ENCODE data around the gene CHKA.

Gene CHKA

DNA sequence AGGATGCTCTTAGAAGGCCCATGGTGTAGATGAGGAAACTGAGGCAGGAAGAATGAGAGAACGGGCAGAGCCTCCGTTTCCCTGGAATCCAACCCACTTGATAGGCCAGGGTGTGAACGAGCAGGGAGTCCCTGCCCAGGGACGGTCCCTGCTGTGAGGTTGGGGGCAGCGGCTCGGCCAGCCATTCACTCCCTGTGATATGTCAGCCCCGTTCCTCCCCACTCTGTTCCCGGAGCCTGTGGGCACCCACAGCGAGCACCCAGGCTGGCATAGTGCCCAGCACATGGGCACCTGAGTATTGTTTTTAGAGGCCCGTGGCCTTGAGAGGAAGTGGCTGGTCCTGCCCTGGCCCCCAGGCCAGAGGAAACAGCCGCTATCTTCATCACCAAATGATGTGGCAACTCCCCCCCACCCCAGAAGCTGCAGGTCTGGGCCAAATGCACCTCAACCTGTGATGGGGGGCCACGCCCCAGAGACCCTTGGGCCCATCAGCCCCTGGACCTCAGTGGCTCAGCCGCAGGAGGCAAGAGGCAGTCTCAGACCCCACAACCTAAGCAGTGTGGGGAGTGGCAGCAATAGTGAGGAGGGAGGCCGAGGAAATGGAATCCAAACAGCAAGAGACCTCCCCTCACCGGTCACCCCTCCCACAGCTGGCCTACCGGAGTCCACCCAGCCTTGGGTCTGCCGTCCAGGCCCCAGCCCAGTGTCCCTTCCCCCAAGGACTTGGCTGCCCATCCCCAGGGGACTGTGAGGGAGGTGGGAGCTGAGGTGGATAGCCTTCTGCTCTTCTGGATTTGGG is 108.9 kb downstream of the CHKA start:
- no peak for DNase-seq

- DNase-seq = no peak
Observed at GRCh38 chr11:68011051-68011943, 109.9 kb downstream of the CHKA start.

GRCh38 chr11:68010090-68011041 is 110.8 kb downstream of the CHKA start, which contains the start of gene ALDH3B1:
ALDH3B1 (plus strand) TSS chr11:68010327; CDS start chr11:68015298, 4,971 bp downstream.
- DNase-seq = no peak

GRCh38 chr11:68009391-68010089 is 111.6 kb downstream of the CHKA start:
- no peak for DNase-seq

- DNase-seq = no peak
Observed at GRCh38 chr11:68008381-68009337, 112.5 kb downstream of the CHKA start.

GRCh38 chr11:68007498-68008380 is 113.4 kb downstream of the CHKA start:
- DNase-seq = no peak

DNA sequence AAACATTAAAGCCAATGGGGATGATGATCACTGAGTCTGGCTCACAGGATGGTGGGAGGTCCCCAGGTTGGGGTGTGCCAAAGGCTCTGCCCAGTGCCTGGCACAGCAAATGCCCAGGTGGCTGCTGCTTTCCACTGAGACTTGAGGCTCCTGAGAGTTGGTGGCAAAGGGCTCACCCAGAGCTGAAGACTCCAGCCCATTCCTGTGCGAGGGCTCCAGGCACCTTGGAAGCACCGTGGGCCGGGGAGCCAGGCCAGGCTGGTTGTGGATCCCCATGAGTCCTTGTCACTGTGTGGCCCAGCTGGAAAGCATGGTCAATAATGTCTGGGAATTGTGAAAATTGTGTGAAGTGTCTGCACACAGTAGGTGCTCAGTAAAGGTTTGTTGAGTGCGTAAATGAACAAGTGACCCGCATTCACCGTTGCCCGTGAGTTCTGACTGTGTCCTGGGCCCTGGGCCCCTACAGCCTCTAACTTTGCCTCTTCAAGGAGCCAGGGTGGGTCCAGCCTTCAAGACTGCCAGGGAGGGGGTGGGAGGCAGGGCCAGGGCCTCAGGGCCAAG is 114.5 kb downstream of the CHKA start:
- DNase-seq = no peak

- no peak for DNase-seq
Observed at GRCh38 chr11:68004551-68005335, 116.4 kb downstream of the CHKA start.

DNA sequence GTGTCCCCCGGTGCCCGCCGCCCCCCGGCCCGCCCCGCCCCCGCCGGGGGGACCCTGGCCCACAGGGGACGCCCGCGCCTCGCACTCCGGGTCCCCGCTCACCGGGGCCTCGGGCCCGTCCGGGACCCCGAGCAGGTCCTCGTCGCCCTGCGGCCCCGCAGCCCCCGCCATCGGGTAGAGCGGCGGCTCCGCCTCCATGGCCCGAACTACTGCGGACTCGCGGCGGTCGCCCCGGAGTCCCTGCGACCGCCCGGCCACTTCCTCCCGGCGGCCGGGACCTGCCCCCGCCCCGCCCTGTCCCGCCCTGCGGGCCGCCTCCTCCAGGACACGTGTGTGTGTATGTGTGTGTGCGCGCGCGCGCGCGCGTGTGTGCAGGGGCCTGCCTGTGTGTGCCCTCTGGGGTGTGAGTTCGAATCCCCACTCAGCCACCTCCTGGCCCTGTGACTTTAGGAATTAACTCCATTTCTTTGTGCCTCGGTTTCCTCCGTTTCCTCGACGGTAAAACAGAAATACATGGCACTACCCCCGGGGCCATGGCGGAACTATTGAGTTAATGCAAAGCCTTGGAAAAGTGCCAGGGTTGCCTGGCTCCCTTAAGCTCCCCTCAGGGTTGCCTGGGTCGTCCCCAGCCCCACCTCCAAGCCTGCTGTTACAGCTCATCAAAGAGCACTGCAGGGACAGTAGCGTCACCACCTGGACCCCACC is 117.2 kb downstream of the CHKA start, which contains the start of gene UNC93B1:
UNC93B1 (minus strand) TSS at position 252 of the 705 bp plus-strand sequence; CDS start at position 198, 54 bp downstream.
- DNase-seq = peak; percentile 77

- peak; percentile 73 for DNase-seq
Observed at GRCh38 chr11:68002938-68003845, 118.0 kb downstream of the CHKA start.

All from activated T-cell treated with anti-CD3 and anti-CD28 coated beads, Interleukin-2, amount 50 U/mL, for 1 hour (primary cell).